Fibroblast of skin of right quadriceps (primary cell): ENCODE data around the gene GABARAPL2.
"Not testable (repeated sequence)": the region's sequence is repeated elsewhere in the genome, so short reads cannot be mapped to it uniquely, and the experiment has no call there.

ENCODE experiments used
- DNase-seq: peaks from one replicate; pipeline ENCODE4 v3.0.0-alpha.2; 2013

Gene GABARAPL2

GRCh38 chr16:75566040-75566757, at the start of gene GABARAPL2:
Gene GABARAPL2, plus strand, starts transcription at chr16:75566379. Its CDS starts 108 bp downstream, at chr16:75566487.
- peak; percentile 72 for DNase-seq

- no peak for DNase-seq
Observed at GRCh38 chr16:75519175-75519574, 47.0 kb upstream of the GABARAPL2 start.

DNA sequence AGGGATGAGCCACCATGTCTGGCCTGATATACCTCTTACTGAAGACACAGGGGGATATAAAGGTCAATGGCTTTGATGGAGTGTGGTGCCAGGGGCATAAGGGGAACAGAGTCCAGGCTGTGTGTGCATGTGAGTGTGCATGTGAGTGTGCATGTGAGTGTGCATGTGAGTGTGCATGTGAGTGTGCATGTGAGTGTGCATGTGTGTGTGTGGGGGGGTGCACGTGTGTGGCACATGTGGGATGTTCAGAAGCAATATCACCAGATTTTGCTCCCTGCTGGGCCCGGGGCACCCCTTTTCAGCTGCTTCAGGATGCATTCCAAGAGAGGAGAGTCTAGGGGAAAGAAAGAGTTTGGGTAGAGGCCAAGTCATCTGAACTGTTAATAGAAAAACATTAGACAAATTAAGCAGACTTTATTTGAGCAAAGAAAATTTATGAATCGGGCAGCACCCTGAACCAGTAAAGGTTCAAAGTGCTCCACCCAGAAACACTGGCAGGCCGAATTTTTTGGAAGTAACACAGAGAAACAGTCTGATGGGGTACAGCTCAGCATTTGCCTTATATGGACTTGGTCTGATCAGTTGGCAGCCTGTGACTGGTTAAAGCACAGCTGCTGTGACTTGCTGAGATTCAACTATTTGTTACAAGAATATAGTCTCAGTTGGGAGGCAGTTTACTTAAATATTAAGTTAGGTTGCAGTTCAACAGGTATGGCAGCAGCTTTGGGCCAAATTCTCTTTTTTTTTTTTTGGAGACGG, 40.0 kb upstream of the GABARAPL2 start:
- no peak for DNase-seq

- DNase-seq = no peak
Observed at GRCh38 chr16:75527825-75528299, 38.3 kb upstream of the GABARAPL2 start.

GRCh38 chr16:75529056-75529905, 36.9 kb upstream of the GABARAPL2 start:
- DNase-seq = no peak

- no peak for DNase-seq
Observed at GRCh38 chr16:75529959-75530358, 36.2 kb upstream of the GABARAPL2 start.

DNA sequence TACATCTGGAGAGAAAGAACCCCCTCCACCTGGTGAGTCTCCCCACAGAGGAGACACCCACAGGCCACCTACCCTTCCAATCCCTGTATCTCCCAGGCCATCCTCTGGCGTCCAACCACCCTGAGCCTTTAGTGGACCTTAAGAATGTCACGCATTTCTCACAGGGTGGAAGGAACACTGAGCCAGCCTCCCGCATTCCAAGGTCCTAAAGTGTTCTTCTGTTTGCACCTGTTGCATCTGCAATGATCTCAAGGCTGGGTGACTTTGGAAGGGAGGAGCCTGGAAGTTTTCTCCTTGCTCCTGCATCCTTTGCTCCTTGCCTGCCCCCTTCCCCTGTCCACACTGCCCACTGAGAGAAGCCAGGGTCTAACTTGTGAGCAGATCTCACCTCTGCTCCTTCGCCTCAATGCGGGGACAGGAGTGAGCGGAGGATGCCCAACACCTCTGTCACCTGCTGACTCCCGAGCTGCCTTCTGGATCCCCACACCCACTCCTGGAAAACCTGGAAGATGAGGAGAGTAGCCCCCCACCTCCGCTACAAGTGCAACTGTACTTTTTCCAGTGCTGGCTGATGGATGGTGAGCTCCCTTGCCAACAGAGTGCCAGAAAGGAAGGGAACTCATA, 33.9 kb upstream of the GABARAPL2 start:
- DNase-seq = no peak

DNA sequence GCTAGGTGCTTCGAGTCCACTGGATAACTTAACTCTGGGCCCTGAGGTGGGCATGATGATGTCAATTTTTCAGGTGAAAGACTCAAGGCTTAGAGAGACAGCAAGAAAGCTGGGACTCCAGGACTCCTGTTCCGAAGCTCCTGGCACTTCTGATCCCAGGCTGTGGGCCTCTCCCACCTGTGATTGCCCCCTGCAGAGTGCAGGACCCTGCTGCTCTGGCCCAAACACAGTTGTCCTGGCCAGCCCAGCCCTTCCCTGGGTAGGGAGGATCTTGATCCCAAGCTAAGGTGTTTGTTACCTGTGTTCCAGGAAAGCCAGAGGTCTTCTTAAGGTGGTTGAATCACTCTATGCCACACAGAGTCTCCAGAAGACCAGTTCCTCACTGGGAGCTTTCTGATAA, 33.4 kb upstream of the GABARAPL2 start:
- no peak for DNase-seq

DNA sequence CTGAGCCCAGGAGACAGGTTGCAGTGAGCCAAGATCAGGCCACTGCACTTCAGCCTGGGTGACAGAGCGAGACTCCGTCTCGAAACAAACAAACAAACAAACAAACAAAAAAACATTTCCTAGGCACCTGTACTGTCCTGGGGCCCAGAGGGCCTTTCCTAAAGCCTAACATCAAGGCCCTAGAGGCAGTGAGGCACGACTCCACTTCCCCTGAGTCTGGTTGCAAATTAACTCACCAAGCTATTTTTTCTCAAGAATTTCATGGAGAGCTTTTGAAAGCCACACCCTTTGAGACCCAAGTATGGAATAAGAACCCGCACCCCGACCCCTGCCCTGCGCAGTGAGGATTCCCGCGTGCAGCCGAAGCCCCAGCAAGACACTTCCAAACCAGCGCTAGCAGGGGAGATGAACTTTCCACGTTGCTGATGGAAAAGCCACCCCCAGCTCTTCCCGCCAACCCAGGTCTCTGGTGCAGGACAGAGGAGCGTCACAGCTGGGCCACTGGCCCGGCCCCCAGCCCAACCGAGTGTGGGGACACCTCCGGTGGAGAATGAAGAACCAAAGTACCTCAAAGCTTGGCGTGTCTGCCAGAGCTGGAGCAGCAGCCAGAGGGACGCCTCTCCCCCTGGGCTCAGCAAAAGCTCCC, 31.5 kb upstream of the GABARAPL2 start:
- no peak for DNase-seq

DNA sequence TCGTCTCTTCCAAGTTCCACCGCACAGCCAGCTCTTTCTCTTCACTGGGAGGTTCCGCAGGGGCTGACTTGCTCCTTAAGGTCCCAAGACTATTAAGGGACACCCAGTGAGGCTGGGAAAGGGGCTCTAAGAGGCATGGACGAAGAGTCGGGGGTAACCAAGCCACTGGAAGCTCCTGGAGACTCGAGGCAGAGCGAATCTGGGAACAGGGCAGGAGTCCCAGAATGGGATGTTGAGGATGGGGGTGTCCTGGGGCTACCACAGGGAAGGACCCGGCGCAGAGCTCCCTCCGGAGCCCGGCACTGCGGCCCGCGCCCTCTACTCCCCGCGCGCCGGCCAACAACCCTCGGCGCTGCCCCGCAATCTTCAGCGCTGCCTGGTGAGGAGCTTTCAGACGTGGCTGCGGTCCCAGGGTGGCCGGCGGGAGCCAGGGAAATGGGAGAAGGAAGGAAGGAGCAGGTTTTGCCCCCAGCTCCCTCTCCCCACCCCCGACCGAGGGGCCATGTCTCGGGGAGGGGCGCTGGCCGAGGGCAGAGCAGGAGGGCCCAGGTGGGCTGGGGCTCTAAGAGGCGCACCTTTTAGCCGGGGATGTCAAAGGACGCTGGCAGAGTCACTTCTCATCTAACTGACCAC, 30.9 kb upstream of the GABARAPL2 start:
- DNase-seq = no peak

- DNase-seq = no peak
Observed at GRCh38 chr16:75535901-75536300, 30.3 kb upstream of the GABARAPL2 start, which contains the start of gene CHST5. Gene CHST5, minus strand, starts transcription at chr16:75536108. Its CDS starts 5,724 bp downstream, at chr16:75530384.

- DNase-seq = no peak
Observed at GRCh38 chr16:75537776-75538175, 28.4 kb upstream of the GABARAPL2 start.

DNA sequence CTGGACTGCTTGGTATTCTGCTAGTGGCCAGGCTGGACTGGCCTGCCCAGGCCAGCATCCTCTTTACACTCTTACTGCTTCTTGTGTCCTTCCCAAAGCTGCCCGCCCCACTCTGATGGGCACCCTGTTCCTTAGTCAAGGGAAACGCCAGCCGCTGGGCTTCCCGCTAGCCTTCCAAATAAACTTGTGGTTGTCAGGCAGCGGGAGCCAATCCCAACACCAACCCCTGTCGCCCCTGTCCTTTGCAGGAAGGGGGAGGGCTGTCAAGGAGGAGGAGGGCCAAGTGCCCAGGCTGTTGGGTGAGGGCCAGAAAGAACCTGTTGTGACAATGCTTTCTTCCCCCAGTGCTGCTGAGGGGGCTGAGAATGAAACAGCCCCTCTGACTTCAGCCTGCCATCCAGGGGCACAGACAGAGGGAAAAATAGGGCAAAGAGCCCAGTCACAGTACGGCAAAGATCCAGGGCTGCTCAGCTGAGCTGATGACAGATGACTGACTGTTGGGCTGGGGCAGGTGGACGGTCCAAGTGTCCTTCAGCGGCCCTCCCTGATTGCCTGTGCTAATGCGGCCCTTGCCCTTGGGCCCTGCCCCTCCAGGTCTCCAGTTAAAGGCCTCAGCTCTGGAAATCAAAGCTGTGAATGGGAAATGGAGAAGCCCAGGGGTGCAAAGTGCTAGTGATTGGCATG, 27.2 kb upstream of the GABARAPL2 start:
- DNase-seq = not testable (repeated sequence)

DNA sequence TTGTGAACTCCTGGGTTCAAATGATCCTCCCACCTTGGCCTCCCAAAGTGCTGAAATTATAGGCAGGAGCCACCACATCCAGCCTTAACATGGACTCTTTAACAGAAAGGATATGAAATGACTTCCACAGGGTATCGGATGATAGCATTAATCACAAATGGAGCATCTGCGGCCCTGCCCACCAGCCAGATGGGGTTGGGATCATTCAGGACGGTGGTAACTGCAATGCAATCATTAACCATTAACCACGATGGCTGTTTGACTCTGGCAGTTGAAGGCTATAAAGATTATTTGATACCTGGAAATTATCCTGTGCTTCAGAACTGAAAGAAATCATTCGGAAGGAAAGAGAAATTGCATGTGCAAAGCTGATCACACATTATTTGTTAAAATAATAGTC, 24.9 kb upstream of the GABARAPL2 start:
- no peak for DNase-seq

DNA sequence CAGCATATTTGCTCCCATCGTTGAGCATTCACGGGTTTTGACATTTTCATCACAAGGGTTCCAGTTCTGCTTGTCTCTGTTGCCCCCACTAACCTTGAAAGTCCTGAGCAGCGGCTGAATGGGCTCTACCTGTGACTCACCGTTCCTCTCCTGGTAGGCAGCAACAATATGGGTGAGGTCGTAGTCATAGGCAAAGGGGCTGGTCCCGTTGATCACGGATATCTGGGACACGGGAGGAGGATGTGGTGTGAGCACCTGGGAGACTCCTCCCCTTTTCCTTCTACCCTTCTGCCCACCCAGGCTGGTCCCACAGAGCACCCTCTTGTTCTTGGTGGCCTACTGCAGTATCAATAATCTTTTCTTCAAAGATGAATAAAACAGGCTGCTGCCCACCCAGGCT, 23.7 kb upstream of the GABARAPL2 start:
- not testable (repeated sequence) for DNase-seq

DNA sequence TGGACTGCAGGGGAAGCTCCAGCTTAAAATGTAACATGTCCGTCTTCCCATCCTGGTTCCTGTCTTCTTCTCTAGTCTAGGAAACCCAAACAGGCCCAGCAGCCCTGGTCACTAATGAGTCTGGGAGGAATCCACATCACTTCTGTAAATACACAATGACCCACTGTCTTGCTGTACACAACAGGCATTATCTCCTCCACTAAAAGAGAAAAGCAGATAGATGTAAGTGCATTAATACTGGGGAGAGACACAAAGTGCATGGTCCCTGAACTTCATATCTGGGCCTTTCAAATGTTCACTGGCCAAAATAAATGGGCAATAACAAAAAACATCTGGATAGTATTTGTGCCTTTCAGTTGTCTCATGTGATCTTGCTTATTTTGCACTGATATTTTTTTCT, 20.3 kb upstream of the GABARAPL2 start:
- DNase-seq = not testable (repeated sequence)

GRCh38 chr16:75546293-75546692, 19.9 kb upstream of the GABARAPL2 start:
- DNase-seq = no peak

DNA sequence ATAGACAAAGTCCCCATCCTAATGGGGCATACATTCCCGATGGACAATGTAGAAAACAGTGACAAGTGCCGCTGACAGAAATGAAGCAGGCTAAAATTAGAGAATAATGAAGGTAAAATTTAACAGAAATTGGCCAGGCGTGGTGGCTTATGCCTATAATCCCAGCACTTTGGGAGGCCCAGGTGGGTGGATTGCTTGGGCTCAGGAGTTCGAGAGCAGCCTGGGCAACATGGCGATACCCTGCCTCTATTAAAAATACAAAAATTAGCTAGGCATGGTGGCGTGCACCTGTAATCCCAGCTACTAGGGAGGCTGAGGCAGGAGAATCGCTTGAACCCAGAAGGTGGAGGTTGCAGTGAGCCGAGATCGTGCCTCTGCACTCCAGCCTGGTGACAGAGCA, 17.7 kb upstream of the GABARAPL2 start:
- DNase-seq = not testable (repeated sequence)

- DNase-seq = peak; percentile 14
Observed at GRCh38 chr16:75550211-75550662, 15.9 kb upstream of the GABARAPL2 start.

DNA sequence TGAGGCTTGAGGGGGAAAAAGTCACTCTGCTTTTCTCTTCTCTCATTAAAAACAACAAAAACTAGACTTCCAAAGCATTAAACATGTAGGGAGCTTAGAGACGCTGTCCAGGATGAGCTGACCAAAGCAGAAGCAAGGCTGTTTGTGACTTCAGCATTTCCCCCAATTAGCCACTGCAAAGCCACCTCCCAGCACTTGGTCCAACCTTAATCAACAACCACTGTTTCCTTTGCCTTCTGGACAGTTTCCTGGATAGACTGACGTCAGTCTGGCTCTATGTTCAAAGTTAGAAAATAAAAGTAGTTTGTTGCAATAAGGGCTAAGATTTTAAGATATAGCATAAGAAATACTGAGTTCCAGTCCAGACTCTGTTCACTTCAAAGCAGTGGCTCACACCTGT, 13.2 kb upstream of the GABARAPL2 start:
- no peak for DNase-seq

DNA sequence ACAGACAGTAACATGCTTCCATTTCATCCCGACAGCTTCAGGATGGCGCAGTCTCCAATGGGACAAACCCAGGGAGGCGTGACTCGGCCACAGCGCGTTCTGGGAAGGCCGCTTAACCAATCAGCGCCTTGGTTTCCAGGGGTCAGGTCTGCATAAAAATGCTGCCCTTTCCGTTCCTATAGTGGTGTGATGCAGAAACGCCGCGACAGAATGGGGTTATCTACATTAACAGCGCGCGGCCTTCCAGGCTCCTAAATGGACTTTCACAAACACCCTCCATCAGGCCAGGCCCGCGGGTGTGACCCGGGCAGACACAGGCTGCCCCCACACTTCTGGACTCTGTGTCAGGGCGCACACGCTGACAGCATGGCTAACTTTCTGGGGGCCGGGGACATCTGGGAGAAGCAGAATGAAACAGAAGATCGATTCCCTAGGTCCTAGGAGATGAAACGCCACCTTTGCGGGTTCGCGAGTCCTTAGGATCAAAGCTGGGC, 10.9 kb upstream of the GABARAPL2 start:
- DNase-seq = peak; percentile 89
